ENCODE measurements around the gene RALY. TPM values are rescaled to one million over a fixed set of nuclear protein-coding genes. Genes with fewer than 3 reads are reported as not detected.

RALY gene
- total RNA-seq, 1 experiment from 2014 or later: 218 TPM

DNA sequence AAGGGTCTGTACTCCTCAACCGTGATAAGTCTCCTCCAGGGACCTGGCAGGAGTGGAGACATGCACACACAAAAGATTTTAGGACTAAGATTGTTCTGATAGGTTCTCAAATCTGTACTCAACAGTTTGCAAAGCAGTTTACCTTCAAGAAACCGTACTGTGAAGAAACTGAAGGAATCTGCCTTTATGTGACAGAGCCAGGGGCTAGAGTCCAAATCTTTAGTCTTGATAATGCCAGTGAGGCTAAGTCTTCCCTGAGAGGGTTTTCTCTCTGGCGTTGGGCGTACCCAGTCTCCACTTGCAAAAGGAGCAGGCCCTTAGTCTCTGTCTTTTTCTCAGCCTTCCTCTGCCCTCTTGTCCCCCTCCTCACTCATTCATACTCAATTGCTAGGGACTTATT, 47.5 kb downstream of the RALY start:
- DNase-seq (ENCODE audit: low spot score): no peak
- in situ Hi-C loops (cut with HindIII; ENCODE audit: low sequenced_read_pairs): no loop called here

DNA sequence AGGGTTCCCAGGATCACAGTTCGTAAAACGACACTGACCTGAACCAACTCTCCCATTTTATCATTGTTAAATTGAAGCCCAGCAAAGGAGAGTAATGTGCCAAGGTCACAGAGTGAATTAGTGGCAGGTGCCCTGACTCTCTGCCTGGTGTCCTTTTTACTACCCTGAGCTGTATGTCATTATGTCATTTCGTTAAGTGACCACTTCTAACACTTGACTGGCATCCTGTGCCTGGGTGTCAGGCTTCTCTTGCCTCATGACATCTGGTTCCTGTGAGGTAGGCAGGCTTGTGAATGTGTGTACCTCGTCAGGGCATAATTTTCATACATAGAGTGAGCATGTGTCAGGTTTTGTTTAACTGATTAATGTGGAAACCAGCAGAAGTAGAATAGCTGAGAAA, 48.6 kb downstream of the RALY start:
- no peak for DNase-seq (ENCODE audit: low spot score)
- in situ Hi-C loops (cut with HindIII; ENCODE audit: low sequenced_read_pairs): no loop called here

DNA sequence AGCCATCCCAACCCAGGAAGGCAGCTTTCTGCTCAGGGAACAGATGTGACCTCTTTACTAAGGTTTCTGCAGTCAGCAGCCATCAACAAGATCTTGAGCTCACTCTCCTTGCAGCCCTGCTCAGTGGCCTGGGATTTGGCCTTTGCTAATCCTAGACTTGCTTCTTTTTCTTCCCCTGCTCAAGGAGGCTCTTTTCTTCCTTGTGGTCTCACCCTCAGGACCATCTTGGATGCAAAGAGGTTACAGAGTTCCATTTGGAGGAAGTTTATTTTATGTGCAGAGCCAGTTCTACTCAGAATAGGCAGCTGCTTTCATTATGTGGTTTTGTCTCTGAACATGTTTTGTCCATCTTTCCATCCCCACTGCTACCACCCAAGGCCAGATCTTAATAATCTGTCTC, 49.3 kb downstream of the RALY start:
- in situ Hi-C loops (cut with HindIII; ENCODE audit: low sequenced_read_pairs): no loop called here
- peak; percentile 48 for DNase-seq (ENCODE audit: low spot score)

DNA sequence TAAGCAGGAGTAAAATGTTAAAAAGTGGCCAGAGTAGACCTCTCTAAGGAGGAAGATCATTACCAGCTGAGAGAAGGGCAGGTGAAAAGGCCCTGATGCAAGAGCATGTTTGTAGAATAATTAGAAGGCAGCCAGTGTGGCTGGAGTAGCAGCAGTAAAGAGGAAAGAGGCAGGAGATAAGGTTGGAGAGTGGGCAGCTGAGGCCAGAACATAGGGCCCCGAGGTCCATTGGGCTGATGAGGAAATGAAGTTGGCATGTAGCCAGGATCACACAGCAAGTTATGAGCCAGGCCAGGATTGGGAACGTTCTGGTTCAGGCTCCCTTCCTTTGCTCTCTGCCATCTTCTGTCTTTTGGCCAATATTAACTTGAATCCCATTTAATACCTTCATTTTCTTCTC, 51.6 kb downstream of the RALY start:
- in situ Hi-C loops (cut with HindIII; ENCODE audit: low sequenced_read_pairs): no loop called here
- peak; percentile 73 for DNase-seq (ENCODE audit: low spot score)

DNA sequence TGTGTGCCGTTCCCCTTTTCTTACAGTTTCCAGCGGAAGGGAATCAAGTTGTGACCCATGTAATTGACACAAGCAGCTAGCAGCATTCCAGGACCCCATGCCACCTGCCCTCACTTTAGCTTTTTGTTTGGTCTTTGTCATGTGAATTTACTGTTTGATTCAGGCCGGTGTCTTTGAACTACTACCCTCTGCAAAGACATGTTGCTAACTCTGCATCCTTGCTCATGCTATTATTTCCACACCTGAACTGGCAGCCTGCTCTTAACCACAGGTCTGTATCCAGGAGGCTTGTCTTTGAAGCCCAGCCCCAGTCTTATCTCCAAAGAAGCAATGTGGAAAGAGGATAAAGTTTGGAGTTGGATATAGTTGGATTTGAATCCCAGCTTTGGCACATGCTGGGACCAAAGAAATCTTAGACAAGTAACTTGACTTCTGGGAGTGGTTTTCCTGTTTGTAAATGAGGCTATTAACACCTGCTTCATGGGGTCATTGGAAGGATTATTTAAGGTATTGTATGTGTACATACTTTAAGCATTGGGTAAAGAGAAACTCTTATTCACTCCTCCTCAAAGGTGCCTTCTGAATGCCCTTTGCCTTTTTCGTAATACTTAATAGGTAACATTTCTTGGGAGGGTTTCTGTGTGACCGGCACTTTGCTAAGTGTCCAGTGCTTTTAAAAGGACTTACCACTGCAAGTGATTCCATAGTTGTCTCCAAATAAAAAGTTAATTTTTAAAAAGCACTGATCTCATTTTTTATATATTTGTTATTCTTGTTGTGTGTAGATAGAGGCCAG, 52.4 kb downstream of the RALY start:
- in situ Hi-C loops (cut with HindIII; ENCODE audit: low sequenced_read_pairs): no loop called here

DNA sequence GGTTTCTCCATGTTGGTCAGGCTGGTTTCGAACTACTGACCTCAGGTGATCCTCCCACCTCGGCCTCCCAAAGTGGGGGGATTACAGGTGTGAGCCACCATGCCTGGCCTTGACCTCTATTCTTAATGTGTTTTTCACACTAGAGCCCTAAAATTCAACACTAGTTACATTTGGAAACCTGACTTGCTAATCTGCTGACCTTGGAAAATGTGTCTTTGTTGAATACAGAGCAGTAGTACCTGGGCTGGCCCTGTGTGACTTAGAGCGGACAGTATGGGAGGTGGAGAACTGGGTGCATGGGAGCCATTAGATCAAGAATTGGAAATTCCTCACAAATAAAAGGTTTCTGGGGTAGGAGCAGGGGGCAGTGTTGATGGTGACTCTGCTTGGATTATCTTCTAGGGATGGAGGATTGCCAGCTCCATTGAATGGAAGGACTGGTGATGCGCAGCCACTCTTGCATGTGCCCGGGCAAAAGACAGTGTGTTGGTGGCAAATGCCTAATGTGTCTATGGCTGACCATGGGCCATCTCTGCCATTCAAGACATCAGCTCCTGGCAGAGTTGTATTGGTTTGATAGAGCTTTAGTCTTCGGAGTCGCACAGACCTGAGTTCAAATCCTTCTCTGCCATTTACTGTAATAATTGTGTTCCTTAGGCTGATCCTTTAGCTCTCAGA, 53.4 kb downstream of the RALY start:
- in situ Hi-C loops (cut with HindIII; ENCODE audit: low sequenced_read_pairs): no loop called here
- no peak for DNase-seq (ENCODE audit: low spot score)

More for the DNA sequence above, 52.4 kb downstream of the RALY start:
- DNase-seq (ENCODE audit: low spot score): no peak

DNA sequence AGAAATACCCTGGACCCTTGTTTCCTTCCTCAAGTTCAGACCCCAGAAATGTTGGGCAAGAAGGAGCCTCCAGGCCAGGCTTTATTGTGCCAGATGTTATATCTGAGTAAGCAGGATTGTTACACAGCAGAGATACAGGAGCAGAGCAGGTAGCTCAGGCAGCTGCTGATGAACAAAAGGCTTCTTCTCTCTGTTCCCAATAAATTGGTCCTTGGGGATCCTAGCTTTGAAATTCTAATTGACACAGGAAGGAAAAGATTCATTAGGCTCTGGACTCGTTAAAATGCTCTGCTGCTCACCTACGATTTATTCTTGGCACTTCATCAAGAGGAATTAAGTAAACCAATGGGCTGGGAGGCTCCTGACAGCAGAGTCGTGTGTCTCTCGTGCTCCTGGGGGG, 54.2 kb downstream of the RALY start:
- in situ Hi-C loops (cut with HindIII; ENCODE audit: low sequenced_read_pairs): no loop called here

DNA sequence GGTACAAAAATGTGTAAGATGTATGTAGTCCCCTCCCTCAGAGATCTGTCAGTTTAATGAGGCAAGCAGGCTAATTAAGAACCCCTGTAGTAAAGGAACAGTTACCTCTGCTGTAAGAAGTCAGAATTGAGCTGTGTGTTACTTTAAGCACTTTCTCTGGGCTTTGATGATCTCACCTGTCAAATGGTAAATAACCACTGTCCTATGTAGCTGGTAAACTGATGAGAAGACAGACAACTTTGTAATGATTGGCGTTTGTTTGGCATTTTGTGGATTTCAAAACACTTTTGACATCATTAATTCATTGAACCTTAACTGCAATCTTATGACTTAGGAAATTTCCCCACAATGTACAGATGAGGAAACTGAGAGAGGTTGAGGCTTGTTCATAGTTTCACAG, 55.7 kb downstream of the RALY start:
- DNase-seq (ENCODE audit: low spot score): no peak
- in situ Hi-C loops (cut with HindIII; ENCODE audit: low sequenced_read_pairs): no loop called here

More for the DNA sequence above, 54.2 kb downstream of the RALY start:
- no peak for DNase-seq (ENCODE audit: low spot score)

DNA sequence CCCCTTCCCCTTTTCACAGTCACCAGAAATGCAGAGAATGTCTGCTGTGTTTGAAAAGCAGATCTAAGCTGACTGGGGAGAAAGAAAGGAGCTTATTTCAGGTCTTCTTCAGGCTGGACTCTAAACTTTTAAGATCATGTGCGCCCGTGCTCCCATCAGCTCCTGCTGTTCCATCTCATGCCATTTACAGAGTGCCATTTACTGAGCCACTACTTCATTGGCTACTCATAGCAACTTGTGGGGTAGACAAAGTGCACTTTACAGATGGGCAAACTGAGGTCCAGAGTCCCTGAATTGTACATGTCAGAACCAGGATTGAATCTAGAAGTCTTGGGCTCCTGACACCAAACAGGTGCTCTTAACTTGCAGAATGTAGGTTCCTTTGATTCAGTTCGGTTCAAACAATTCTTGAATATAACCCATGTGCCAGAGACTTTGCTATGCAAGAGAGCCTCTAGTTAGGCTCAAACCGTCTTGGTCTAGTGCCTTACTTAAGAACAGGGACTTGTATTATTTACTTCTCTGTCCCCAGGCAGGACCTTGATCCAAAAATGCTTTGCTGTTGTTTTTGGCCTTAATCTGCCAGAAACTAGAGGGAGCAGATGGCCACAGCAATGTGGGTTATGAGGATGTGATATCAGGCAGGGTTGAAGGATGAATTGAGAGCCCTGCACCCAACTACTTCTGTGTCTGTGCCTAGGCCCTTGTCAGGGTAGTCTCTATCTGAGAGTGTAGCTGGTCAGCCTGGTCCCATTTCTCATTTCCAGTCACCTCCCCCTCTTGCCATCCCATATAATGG, 56.4 kb downstream of the RALY start:
- in situ Hi-C loops (cut with HindIII; ENCODE audit: low sequenced_read_pairs): no loop called here
- DNase-seq (ENCODE audit: low spot score): peak; percentile 87

DNA sequence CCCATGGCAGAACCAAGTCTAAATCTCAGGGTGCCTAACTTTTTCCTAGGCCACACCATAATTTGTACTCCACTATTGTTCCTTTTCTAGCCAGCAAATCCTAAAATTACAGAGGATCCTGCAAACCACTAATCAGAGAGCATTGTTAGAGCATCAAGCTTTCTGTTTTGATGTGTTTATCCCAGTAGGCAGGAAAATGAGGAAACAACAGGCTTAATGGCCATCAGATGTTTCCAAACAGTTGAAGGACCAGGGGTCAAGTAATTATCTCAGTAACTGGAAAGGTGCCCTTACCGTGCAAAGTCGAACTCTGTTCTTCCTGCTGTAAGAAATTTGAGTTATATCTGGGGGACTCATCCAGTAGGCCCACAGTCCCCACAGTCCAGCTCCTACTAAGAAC, 58.7 kb downstream of the RALY start:
- no peak for DNase-seq (ENCODE audit: low spot score)
- in situ Hi-C loops (cut with HindIII; ENCODE audit: low sequenced_read_pairs): no loop called here

DNA sequence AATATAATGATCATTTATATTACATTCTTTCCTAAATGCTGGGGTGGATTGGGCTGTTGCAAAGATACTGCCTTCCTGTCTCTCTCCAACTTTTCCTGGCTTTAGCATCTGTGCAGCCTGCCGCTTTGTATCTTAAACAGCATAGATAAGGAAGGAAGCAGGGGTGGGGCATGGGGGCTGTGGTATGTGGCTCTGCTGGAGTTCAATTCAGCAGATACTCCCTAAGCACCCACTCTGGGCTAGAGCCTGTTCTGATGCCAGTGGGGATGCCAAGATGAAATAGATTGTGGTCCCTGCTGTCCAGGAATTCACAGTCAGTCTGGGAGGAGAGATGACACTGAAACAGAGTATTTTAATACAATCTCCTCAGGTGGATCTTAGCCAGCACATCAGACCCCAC, 61.6 kb downstream of the RALY start:
- no peak for DNase-seq (ENCODE audit: low spot score)
- in situ Hi-C loops (cut with HindIII; ENCODE audit: low sequenced_read_pairs): no loop called here

DNA sequence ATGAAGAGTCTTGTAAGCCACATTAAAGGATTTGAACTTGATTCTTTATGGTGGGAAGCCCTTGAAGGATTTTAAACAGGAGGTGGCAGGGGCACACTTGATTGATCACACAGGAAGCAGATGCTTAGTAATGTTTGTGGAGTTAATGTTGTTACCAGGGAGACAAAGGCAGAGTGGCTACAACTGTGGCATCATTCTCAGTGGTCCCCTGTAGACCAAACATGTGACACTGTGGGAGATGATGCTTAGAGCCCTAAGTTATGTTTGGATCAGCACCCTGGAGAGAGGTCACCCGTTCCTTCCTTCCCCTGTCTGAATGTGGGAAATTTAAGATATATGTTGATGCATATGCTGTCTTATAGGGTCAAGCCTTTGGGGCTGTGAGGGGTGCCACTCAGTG, 65.1 kb downstream of the RALY start:
- DNase-seq (ENCODE audit: low spot score): no peak
- in situ Hi-C loops (cut with HindIII; ENCODE audit: low sequenced_read_pairs): no loop called here

DNA sequence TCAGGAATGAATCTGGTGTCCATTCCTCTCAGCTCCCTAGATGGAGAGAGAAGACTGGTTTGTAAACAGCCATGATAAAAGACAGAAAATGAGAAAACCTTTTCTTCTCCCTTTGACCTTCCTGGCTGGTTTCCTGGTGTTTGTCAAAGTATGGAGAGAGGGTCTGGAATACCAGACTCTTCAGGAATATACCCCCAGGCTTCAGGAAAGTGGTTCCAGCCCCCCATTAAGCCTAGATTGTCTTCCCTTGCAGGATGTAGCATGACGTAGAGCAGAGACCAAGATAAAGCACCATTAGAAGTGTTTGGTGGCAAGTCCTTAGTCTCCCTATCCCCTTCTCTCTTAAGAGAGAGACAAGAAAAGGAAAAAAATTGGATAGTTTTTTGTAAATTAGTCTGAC, 67.3 kb downstream of the RALY start:
- DNase-seq (ENCODE audit: low spot score): no peak
- in situ Hi-C loops (cut with HindIII; ENCODE audit: low sequenced_read_pairs): no loop called here

DNA sequence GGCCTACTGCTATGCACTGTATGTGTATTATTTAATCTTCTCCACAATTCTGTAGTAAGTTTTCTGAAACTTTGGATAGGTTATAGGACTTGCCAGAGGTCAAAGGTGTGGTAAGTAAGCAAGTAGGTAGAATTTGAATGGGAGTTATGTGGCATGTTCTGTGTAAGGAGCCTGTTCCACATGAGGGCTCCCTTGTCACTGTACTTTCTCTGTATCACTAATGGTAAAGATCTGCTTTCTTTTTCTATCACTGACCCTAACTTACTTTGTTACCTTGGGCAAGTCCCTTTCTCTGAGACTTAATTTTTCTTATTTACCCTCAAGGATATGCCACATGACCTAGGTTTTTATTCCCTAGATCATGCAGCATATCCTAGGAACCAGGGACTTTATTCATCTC, 68.0 kb downstream of the RALY start:
- in situ Hi-C loops (cut with HindIII; ENCODE audit: low sequenced_read_pairs): no loop called here
- no peak for DNase-seq (ENCODE audit: low spot score)

DNA sequence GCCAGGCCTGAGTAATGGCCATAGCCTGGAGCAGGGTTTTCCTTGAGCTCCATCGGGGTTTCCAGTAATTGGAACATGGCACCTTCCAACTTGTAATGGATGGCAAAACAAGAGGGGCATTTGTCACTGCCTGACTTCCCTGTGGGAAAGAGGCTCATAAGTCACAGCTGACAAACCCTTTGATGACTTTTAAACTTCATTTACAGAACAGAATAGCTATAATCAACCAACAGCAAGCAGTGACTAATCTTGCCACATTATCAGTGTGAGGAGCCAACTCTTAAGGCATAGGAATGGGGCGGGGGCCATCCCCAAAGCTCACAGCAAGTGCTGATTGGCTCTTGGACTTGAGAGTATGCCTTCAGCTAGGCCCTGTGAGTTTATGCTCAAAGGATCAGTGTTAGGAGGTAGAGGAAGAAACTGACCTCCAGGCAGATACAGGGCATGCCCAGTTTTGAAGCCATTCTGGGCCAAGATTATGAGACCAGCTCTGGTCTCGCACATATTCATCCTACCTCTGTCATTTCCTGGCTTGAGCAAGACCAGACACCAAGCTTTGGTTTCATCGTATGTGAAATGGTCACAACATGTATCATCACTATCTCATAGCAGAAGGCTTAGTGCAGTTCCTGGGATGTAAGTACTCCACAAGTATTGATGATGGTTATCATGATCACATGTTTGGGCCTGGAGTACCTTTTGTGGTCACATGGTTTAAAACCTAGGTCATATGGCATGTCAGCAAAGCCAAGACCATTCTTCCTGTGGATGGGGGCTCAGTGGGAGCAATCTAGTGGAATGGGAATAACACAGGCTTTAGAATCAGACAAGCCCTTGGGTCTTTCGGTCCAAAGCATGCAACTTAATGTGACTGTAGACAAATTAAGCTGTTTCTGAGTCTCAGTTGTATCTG, 69.1 kb downstream of the RALY start:
- DNase-seq (ENCODE audit: low spot score): no peak
- in situ Hi-C loops (cut with HindIII; ENCODE audit: low sequenced_read_pairs): no loop called here

DNA sequence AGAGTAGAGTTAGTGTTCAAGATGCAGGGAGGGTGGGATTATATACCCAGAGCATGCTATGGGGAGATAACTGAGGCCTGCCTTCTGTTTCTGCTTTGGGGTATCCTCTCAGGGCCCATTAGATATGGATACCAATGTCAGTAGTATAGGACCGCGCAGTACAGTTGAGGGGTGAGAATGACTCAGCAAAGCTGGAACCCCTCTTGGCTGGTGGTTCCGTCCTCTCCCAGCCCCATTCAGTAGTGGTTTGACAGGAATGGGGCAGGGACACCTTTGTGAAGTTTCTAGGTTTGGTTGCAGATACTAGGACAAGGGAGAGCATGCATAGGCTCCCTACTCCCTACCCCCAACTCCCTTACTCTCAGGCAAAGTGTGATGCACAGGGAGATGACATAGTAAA, 70.6 kb downstream of the RALY start:
- DNase-seq (ENCODE audit: low spot score): no peak
- in situ Hi-C loops (cut with HindIII; ENCODE audit: low sequenced_read_pairs): no loop called here

DNA sequence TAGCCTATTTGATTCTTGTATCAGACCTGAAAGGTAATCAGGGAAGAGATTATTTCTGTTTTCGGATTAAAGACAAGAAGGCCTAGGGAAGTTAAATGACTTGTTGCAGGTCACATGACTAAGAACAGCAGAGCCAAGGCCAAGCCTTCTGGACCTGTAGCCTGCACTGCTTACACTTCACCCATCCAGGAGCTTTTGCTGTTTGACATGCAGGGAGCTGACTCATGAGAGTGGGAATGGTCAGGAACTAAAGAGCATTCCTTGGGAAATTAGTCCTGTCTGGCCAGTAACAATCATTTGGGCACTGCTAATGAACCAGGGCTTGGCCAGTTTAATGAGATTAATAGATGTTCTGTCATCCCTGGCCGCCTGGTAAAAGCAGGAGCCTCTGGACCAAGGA, 71.5 kb downstream of the RALY start:
- no peak for DNase-seq (ENCODE audit: low spot score)
- in situ Hi-C loops (cut with HindIII; ENCODE audit: low sequenced_read_pairs): no loop called here

DNA sequence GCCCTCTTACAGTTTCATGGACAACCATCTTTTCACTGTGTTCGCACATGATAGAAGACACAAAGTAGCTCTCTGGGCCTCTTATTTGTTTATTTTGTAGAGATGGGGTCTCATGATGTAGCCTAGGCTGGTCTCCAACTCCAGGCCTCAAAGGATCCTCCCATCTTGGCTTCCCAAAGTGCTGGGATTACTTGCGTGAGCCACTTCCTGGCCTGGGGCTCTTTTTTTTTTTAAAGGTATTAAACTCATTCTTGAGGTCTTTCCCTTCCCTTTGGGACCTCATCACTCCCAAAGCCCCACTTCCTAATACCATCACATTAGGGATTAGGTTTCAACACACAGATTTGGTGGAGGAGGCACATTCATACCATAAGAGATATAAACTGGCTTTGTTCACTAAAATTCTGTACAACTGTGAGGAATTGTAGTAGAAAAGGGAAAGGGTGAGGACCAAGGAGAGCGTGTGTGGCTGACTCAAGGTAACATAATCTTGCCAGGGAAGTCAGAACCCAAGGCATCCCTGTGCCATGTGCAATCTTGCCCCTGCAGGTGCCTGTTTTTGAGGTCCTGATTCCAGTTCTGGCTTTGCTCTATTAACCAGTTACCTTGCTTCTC, 72.9 kb downstream of the RALY start:
- no peak for DNase-seq (ENCODE audit: low spot score)
- in situ Hi-C loops (cut with HindIII; ENCODE audit: low sequenced_read_pairs): no loop called here

DNA sequence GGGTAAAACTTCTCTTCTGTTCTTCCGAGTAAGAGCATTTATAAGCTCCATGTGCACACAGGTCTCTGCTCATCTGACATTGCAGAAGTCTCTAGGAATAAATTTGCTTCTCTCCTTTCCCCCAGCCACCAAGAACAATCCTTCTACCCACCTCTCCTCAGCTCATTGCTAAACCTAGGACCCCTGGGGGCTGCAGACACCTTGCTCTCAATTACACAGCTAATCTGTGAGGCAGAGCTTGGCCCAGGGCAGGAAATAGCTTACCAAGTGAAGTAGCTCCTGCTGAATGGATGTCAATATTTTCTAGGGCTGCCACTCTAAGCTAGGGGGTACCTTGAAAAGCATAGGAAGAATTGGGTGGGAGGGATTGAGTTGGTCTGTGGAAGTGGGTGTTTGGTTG, 74.3 kb downstream of the RALY start:
- in situ Hi-C loops (cut with HindIII; ENCODE audit: low sequenced_read_pairs): no loop called here
- DNase-seq (ENCODE audit: low spot score): no peak

All from G401 (cell line).